Measurements from ENCODE around the gene PERM1. TPM values are rescaled to one million over a fixed set of nuclear protein-coding genes. Genes with fewer than 3 reads are reported as not detected.

Gene PERM1
- total and polyA plus RNA-seq, 2 of the 13 experiments (the other 11 are each of a cell fraction or from before 2014, with no cell fraction given) = 0.04 to 0.29 TPM

GRCh38 chr1:1013105-1013921 is 31.4 kb upstream of the PERM1 start, which contains the start of gene ISG15 (continued):
- TF ChIP-seq NR2F2 (IDR thresholded peaks at IDR 0.05; ENCODE audit: borderline replicate concordance, low read depth) = no peak
- TF ChIP-seq ZNF33B (CRISPR knock-in tag; IDR thresholded peaks at IDR 0.05) = no peak
- peak; percentile 65; the same call in 1 of the 3 replicates for TF ChIP-seq MXI1 (IDR thresholded peaks at IDR 0.05; ENCODE audit: borderline replicate concordance, low read depth, low read length)
- TF ChIP-seq HNRNPK (IDR thresholded peaks at IDR 0.05; ENCODE audit: low read depth, low read length, poor library complexity, severe bottlenecking) = no peak
- 0 out of 2 replicates have a peak, but pooled peaks have one; percentile 50 for TF ChIP-seq KLF11 (CRISPR knock-in tag; IDR thresholded peaks at IDR 0.05)
- no peak for TF ChIP-seq TBL1XR1 (IDR thresholded peaks at IDR 0.05; ENCODE audit: borderline replicate concordance, low read length, partially characterized antibody)
- peak; percentile 44; the same call in 1 of the 2 replicates for TF ChIP-seq HOXA3 (CRISPR knock-in tag; IDR thresholded peaks at IDR 0.05)
- no peak for TF ChIP-seq NR3C1 (CRISPR knock-in tag; IDR thresholded peaks at IDR 0.05)
- no peak for TF ChIP-seq ZNF556 (CRISPR knock-in tag; IDR thresholded peaks at IDR 0.05; ENCODE audit: borderline replicate concordance)
- no peak for TF ChIP-seq MLLT10 (CRISPR knock-in tag; IDR thresholded peaks at IDR 0.05)
- TF ChIP-seq ZNF776 (CRISPR knock-in tag; IDR thresholded peaks at IDR 0.05) = peak; percentile 31; the same call in 1 of the 2 replicates
- no peak for TF ChIP-seq ZNF605 (CRISPR knock-in tag; IDR thresholded peaks at IDR 0.05)
- TF ChIP-seq, protein P1, sequence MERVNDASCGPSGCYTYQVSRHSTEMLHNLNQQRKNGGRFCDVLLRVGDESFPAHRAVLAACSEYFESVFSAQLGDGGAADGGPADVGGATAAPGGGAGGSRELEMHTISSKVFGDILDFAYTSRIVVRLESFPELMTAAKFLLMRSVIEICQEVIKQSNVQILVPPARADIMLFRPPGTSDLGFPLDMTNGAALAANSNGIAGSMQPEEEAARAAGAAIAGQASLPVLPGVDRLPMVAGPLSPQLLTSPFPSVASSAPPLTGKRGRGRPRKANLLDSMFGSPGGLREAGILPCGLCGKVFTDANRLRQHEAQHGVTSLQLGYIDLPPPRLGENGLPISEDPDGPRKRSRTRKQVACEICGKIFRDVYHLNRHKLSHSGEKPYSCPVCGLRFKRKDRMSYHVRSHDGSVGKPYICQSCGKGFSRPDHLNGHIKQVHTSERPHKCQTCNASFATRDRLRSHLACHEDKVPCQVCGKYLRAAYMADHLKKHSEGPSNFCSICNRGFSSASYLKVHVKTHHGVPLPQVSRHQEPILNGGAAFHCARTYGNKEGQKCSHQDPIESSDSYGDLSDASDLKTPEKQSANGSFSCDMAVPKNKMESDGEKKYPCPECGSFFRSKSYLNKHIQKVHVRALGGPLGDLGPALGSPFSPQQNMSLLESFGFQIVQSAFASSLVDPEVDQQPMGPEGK (CRISPR knock-in tag; IDR thresholded peaks at IDR 0.05) = peak; percentile 52; the same call in 1 of the 2 replicates
- no peak for TF ChIP-seq HOXD1 (CRISPR knock-in tag; IDR thresholded peaks at IDR 0.05)
- TF ChIP-seq ARNT2 (CRISPR knock-in tag; IDR thresholded peaks at IDR 0.05; ENCODE audit: low read depth) = no peak
- peak; percentile 49; the same call in 1 of the 2 replicates for TF ChIP-seq GATAD2A (CRISPR knock-in tag; IDR thresholded peaks at IDR 0.05)
- TF ChIP-seq ZFP90 (CRISPR knock-in tag; IDR thresholded peaks at IDR 0.05; ENCODE audit: borderline replicate concordance) = 0 out of 2 replicates have a peak, but pooled peaks have one; percentile 61
- TF ChIP-seq, protein P2, sequence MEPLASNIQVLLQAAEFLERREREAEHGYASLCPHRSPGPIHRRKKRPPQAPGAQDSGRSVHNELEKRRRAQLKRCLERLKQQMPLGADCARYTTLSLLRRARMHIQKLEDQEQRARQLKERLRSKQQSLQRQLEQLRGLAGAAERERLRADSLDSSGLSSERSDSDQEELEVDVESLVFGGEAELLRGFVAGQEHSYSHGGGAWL (CRISPR knock-in tag; IDR thresholded peaks at IDR 0.05) = no peak; the same call in 1 of the 2 replicates
- TF ChIP-seq ATRX (CRISPR knock-in tag; IDR thresholded peaks at IDR 0.05; ENCODE audit: borderline replicate concordance) = no peak
- peak; percentile 73; the same call in 1 of the 2 replicates for TF ChIP-seq ZNF501 (CRISPR knock-in tag; IDR thresholded peaks at IDR 0.05)
- TF ChIP-seq KLF9 (CRISPR knock-in tag; IDR thresholded peaks at IDR 0.05; ENCODE audit: low read depth) = peak; percentile 95
- TF ChIP-seq ZNF235 (CRISPR knock-in tag; IDR thresholded peaks at IDR 0.05; ENCODE audit: borderline replicate concordance) = no peak
- TF ChIP-seq, protein P3, sequence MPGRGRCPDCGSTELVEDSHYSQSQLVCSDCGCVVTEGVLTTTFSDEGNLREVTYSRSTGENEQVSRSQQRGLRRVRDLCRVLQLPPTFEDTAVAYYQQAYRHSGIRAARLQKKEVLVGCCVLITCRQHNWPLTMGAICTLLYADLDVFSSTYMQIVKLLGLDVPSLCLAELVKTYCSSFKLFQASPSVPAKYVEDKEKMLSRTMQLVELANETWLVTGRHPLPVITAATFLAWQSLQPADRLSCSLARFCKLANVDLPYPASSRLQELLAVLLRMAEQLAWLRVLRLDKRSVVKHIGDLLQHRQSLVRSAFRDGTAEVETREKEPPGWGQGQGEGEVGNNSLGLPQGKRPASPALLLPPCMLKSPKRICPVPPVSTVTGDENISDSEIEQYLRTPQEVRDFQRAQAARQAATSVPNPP (CRISPR knock-in tag; IDR thresholded peaks at IDR 0.05) = no peak
- TF ChIP-seq PTBP1 (IDR thresholded peaks at IDR 0.05; ENCODE audit: low read depth, low read length, poor library complexity, severe bottlenecking) = no peak
- TF ChIP-seq ZNF10 (CRISPR knock-in tag; IDR thresholded peaks at IDR 0.05; ENCODE audit: borderline replicate concordance, low read depth) = no peak
- no peak for TF ChIP-seq ZNF746 (CRISPR knock-in tag; IDR thresholded peaks at IDR 0.05)
- TF ChIP-seq FIP1L1 (IDR thresholded peaks at IDR 0.05; ENCODE audit: borderline replicate concordance, insufficient read depth, low read depth, low read length) = no peak
- no peak for TF ChIP-seq NCOA2 (CRISPR knock-in tag; IDR thresholded peaks at IDR 0.05)
- TF ChIP-seq ZNF333 (CRISPR knock-in tag; IDR thresholded peaks at IDR 0.05; ENCODE audit: borderline replicate concordance) = no peak
